HEK293 (cell line): ENCODE measurements around the gene CHST2.

Experiments used
- KLF1 ChIP-seq: fragments of 450-650 bp; formaldehyde crosslinking; IDR thresholded peaks from 2 replicates; pipeline ENCODE4 v1.5.1; 2016; ENCODE audit warnings: missing biosample characterization, missing genetic modification characterization
- ZNF10 ChIP-seq: fragments of 450-650 bp; formaldehyde crosslinking; IDR thresholded peaks from 2 replicates; pipeline ENCODE4 v1.5.1; 2017; ENCODE audit warnings: missing biosample characterization, missing genetic modification characterization
- ZNF121 ChIP-seq: fragments of 450-650 bp; formaldehyde crosslinking; IDR thresholded peaks from 2 replicates; pipeline ENCODE4 v1.5.1; 2016; ENCODE audit warnings: missing biosample characterization, missing genetic modification characterization
- ZNF670 ChIP-seq: fragments of 450-650 bp; formaldehyde crosslinking; IDR thresholded peaks from 2 replicates; pipeline ENCODE4 v1.5.1; 2016; ENCODE audit warnings: missing biosample characterization, missing genetic modification characterization, low read depth
- TF ChIP-seq, protein P1 (sequence below): fragments of 450-650 bp; formaldehyde crosslinking; IDR thresholded peaks from 2 replicates; pipeline ENCODE4 v1.5.1; 2017; ENCODE audit warnings: missing biosample characterization, missing genetic modification characterization
- TF ChIP-seq, protein P2 (sequence below): fragments of 450-650 bp; formaldehyde crosslinking; IDR thresholded peaks from 2 replicates; pipeline ENCODE4 v1.5.1; 2016; ENCODE audit warnings: missing biosample characterization, missing genetic modification characterization

DNA sequence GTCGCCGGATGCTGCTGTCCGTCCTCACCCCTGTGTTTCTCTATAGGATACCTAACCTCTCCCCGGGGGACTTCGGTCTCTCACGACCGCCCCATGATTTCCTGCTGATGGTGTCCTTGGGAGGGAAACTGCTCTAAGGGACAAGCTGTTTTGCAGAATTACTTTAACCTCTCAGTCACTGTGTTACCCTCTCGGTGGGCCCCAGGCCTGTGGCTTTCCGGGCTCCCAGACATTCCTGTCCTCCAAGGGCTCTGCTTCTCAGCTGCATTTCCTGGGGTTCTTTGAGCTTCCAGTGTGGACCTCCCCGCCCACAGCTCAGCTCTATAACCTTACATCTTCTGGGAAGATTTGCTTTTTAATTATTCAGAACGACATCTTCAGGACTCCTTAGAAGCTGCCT, 40.9 kb downstream of the CHST2 start:
- TF ChIP-seq, protein P1, sequence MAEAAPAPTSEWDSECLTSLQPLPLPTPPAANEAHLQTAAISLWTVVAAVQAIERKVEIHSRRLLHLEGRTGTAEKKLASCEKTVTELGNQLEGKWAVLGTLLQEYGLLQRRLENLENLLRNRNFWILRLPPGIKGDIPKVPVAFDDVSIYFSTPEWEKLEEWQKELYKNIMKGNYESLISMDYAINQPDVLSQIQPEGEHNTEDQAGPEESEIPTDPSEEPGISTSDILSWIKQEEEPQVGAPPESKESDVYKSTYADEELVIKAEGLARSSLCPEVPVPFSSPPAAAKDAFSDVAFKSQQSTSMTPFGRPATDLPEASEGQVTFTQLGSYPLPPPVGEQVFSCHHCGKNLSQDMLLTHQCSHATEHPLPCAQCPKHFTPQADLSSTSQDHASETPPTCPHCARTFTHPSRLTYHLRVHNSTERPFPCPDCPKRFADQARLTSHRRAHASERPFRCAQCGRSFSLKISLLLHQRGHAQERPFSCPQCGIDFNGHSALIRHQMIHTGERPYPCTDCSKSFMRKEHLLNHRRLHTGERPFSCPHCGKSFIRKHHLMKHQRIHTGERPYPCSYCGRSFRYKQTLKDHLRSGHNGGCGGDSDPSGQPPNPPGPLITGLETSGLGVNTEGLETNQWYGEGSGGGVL (tag by site-specific recombination): no peak
- no peak for TF ChIP-seq ZNF121
- no peak for TF ChIP-seq ZNF670 (tag by site-specific recombination)
- TF ChIP-seq, protein P2, sequence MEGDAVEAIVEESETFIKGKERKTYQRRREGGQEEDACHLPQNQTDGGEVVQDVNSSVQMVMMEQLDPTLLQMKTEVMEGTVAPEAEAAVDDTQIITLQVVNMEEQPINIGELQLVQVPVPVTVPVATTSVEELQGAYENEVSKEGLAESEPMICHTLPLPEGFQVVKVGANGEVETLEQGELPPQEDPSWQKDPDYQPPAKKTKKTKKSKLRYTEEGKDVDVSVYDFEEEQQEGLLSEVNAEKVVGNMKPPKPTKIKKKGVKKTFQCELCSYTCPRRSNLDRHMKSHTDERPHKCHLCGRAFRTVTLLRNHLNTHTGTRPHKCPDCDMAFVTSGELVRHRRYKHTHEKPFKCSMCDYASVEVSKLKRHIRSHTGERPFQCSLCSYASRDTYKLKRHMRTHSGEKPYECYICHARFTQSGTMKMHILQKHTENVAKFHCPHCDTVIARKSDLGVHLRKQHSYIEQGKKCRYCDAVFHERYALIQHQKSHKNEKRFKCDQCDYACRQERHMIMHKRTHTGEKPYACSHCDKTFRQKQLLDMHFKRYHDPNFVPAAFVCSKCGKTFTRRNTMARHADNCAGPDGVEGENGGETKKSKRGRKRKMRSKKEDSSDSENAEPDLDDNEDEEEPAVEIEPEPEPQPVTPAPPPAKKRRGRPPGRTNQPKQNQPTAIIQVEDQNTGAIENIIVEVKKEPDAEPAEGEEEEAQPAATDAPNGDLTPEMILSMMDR (tag by site-specific recombination): no peak
- no peak for TF ChIP-seq KLF1
- TF ChIP-seq ZNF10 (tag by site-specific recombination): no peak
